ENCODE measurements around the gene PXMP4.
"Not testable (repeated sequence)": the region's sequence is repeated elsewhere in the genome, so short reads cannot be mapped to it uniquely, and the experiment has no call there.

PXMP4 gene

GRCh38 chr20:33702861-33703260 lies 17.2 kb downstream of the PXMP4 start:
- no peak for DNase-seq (ENCODE audit: low spot score)

- DNase-seq (ENCODE audit: low spot score) = no peak
These were observed 18.3 kb downstream of the PXMP4 start for GRCh38 chr20:33701629-33702450.

DNA sequence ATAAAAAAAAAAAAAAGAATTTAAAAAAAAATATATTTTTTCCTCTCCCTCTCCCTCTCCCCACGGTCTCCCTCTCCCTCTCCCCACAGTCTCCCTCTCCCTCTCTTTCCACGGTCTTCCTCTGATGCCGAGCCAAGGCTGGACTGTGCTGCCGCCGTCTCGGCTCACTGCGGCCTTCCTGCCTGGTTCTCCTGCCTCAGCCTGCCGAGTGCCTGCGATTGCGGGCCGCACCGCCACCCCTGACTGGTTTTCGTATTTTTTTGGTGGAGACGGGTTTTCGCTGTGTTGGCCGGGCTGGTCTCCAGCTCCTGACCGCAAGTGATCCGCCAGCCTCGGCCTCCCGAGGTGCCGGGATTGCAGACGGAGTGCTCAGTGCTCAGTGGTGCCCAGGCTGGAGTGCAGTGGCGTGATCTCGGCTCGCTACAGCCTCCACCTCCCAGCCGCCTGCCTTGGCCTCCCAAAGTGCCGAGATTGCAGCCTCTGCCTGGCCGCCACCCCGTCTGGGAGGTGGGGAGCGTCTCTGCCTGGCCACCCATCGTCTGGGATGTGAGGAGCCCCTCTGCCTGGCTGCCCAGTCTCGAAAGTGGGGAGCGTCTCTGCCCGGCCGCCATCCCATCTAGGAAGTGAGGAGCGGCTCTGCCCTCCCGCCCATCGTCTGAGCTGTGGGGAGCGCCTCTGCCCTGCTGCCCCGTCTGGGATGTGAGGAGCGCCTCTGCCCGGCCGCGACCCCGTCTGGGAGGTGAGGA lies 19.2 kb downstream of the PXMP4 start:
- not testable (repeated sequence) for DNase-seq (ENCODE audit: low spot score)

DNA sequence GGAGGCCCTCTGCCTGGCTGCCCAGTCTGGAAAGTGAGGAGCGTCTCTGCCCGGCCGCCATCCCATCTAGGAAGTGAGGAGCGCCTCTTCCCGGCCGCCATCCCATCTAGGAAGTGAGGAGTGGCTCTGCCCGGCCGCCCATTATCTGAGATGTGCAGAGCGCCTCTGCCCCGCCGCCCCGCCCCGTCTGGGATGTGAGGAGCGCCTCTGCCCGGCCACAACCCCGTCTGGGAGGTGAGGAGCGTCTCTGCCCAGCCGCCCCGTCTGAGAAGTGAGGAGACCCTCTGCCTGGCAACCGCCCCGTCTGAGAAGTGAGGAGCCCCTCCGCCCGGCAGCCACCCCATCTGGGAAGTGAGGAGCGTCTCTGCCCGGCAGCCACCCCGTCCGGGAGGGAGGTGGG lies 21.1 kb downstream of the PXMP4 start:
- not testable (repeated sequence) for DNase-seq (ENCODE audit: low spot score)

- no peak for DNase-seq (ENCODE audit: low spot score)
These were observed 23.0 kb downstream of the PXMP4 start for GRCh38 chr20:33697129-33697528.

DNA sequence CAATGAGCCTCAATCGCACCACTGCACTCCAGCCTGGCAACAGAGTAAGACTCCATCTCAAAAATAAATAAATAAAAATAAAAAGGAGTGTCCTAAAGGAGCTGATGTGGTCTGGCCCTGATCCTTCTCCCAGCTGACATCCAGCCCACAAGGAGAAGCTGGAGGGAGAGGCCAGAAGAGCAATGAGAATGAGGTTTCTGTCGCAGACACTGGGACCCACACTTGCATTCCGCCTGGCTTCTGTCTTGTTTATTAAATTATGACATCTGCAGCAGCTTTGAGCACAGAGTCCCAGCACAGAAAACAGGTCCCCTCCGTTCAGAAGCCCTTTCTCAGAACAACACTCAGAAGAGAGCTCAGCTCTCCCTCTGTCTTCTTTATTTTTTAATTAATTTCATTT lies 23.7 kb downstream of the PXMP4 start:
- DNase-seq (ENCODE audit: low spot score) = no peak

GRCh38 chr20:33694639-33695012 lies 25.5 kb downstream of the PXMP4 start:
- no peak for DNase-seq (ENCODE audit: low spot score)

DNA sequence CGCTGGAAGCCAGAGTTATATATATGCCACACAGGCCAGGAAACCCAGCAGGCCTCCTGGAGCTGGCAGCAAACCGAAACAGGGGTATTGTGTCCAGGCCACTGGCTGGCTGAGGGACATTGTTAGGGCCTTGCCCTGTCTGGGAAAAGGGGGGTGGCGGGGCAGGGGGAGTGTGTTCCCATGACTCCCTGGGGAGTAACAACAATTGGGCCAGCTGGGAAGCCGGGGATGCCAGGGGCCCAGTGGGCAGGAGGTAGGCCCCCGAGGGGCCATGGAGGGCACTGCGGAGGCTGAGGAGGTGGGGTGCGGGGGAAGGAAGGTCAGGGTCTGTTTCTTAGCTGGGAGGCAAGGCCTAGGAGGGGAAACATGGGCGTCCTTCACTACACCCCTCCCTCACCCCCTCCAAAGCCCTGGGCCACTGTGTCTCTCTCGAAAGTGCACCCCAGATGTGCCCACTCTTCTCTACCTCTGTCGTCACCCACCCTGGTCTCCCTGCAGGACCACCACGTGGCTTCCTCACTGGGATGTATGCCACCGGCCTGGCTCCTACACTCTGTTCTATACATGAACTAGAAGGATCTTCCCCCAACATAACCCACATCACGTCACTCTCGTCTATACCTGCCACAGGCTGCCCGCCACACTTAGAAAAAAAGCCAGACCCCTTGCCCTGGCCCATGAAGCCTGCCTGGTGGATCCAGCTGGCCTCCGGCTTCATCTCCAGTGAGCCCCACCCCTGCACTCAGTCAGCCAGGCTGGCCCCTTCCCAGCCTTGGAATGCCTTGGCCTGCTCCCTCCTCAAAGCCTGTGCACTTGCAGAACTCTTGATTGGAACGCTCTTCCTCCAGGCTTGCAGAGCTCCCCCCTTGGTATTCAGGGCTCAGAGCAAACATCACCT lies 26.1 kb downstream of the PXMP4 start:
- no peak for DNase-seq (ENCODE audit: low spot score)

- DNase-seq (ENCODE audit: low spot score) = no peak
These were observed 26.8 kb downstream of the PXMP4 start for GRCh38 chr20:33693289-33693688.

DNA sequence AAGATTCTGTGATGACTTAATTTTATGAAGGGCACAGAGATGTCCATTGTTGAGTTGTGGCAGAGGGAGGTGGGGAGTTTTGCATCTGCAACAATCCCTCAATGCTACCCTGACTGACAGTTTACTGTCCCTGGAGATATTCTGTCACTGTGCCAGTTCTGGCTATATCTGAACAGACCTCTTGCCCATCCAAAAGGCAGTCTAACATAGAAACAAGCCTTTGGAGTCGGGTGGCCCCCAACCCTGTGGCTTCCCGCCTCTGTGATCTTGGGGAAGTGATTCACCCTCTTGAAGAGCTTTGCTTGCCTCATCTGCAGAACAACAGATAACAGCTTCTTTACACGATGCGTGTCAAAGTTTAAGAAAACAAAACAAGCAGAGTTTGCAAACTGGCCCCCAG lies 30.1 kb downstream of the PXMP4 start:
- no peak for DNase-seq (ENCODE audit: low spot score)

DNA sequence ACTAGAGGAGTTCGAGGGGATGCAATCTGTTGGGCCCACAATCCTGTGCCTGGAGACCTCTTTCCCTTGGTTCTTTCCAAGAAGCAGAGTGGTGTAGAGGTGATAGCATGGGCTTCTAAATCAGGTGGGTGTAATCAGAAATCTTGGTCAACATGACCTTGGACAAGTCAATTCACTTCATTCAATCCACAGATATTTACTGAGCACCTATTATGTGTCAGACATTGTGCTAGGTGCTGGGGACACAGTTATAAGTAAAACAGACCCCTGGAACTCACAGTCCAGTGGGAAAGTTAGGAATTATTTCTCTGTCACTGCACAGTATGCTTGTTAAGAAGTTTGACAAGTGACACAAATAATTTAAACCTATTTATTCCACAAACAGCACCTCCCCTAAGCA lies 30.6 kb downstream of the PXMP4 start:
- no peak for DNase-seq (ENCODE audit: low spot score)

DNA sequence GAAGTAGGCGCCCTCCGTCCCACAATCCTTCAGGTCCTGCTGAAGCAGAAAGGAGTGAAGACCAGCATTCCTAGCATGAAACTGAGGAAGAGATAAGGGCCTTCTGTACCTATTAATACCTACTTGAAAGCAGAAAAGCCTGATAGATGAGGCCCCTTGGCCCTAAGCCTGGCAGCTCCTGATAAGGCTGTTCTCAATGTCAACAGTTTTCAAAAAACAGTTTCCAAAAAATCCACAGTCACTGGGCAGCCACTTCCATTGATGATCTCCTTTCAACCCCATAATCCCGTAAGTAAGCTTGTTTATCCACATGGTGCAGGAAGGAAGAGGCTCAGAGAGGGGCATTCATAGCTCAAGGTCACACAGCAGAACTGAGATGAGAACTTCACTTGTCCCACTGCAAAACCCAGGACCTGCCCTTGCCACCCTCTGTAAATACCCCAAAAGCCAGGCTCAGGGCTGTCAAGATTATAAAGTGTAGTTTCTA lies 31.1 kb downstream of the PXMP4 start:
- no peak for DNase-seq (ENCODE audit: low spot score)

GRCh38 chr20:33687993-33688937 lies 31.8 kb downstream of the PXMP4 start:
- DNase-seq (ENCODE audit: low spot score) = no peak

DNA sequence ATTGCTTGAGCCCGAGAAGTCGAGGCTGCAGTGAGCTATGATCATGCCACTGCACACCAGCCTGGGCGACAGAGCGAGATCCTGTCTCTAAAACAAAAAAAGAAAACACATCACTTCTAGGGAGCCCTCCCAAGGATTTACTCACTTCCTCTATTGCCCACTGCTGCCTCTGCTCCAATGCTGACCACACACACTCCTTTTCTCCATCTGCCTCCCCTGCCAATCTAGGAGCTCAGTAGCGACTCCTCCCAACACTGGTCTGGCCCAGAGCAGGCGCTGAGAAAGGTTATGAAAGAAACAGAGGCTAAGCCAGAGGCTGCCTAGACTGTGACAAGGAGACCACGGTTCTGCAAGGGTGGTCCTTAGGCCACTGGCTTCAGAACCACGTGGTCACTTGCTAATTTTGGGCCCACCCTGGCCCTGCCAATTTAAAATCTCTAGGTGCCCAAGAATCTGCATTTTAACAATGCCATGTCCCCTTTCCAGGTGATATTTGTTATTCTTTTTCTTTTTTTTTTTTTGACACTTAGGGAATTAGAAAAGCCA lies 32.7 kb downstream of the PXMP4 start:
- no peak for DNase-seq (ENCODE audit: low spot score)

- no peak for DNase-seq (ENCODE audit: low spot score)
These were observed 33.1 kb downstream of the PXMP4 start for GRCh38 chr20:33686984-33687366.

- DNase-seq (ENCODE audit: low spot score) = peak; percentile 100
These were observed 33.8 kb downstream of the PXMP4 start, which contains the start of gene E2F1 for GRCh38 chr20:33686100-33686983. E2F1 (minus strand) TSS chr20:33686385; CDS start chr20:33686264, 121 bp downstream.

GRCh38 chr20:33685328-33686099 lies 34.6 kb downstream of the PXMP4 start:
- DNase-seq (ENCODE audit: low spot score) = peak; percentile 79

- no peak for DNase-seq (ENCODE audit: low spot score)
These were observed 35.4 kb downstream of the PXMP4 start for GRCh38 chr20:33684533-33685327.

Data from HuH-7 (cell line).